HepG2 (cell line): ENCODE data around the gene PALM3. TPM values are rescaled to one million over a fixed set of nuclear protein-coding genes. Genes with fewer than 3 reads are reported as not detected.
A peak's percentile ranks its signal among the peaks of the same experiment; 100 is the strongest.

ENCODE experiments used
- CBX2 ChIP-seq, 2 experiments: fragments of 200-600 bp in 1 of 2; sonication (generic); formaldehyde crosslinking in 1 of 2; IDR thresholded peaks; 2 replicates each; pipeline versions ENCODE4 v1.7.0 to v1.8.1; 2018 to 2022; ENCODE audit warnings: low read depth in 2 of 2, low read length in 1 of 2, mild to moderate bottlenecking in 1 of 2, missing genetic modification reagents in 1 of 2
- CC2D1A ChIP-seq: sonication (generic); formaldehyde crosslinking; IDR thresholded peaks from 2 replicates; pipeline ENCODE4 v1.8.1; 2023; ENCODE audit warnings: mild to moderate bottlenecking, missing genetic modification reagents
- EEA1 ChIP-seq: sonication (generic); formaldehyde crosslinking; IDR thresholded peaks from 2 replicates; pipeline ENCODE4 v1.5.1; 2020; ENCODE audit warnings: mild to moderate bottlenecking, missing genetic modification reagents, borderline replicate concordance
- SIX1 ChIP-seq: sonication (generic); formaldehyde crosslinking; IDR thresholded peaks from 2 replicates; pipeline ENCODE4 v1.4.0; 2020; ENCODE audit warnings: missing genetic modification reagents, borderline replicate concordance
- SNAPC2 ChIP-seq: sonication (generic); formaldehyde crosslinking; IDR thresholded peaks from 2 replicates; pipeline ENCODE4 v1.8.1; 2022; ENCODE audit warnings: mild to moderate bottlenecking, missing genetic modification reagents
- TEAD2 ChIP-seq: sonication (generic); formaldehyde crosslinking; IDR thresholded peaks from 2 replicates; pipeline ENCODE4 v1.9.0; 2021; ENCODE audit warnings: missing genetic modification reagents
- TGIF2 ChIP-seq: IDR thresholded peaks from 2 replicates; pipeline ENCODE4 v1.6.1; 2016; ENCODE audit warnings: control low read depth, missing compliant biosample characterization
- ZBTB3 ChIP-seq: sonication (generic); formaldehyde crosslinking; IDR thresholded peaks from 2 replicates; pipeline ENCODE4 v1.4.0; 2020; ENCODE audit warnings: low read depth, mild to moderate bottlenecking, moderate library complexity, missing genetic modification reagents, borderline replicate concordance
- ZEB1 ChIP-seq: IDR thresholded peaks from 2 replicates; pipeline ENCODE4 v1.6.1; 2012; ENCODE audit warnings: mild to moderate bottlenecking, low read depth, inconsistent platforms; ENCODE audit not compliant: insufficient replicate concordance
- ZFP36L2 ChIP-seq: sonication (generic); formaldehyde crosslinking; IDR thresholded peaks from 2 replicates; pipeline ENCODE4 v1.4.0; 2020; ENCODE audit warnings: missing genetic modification reagents
- ZNF180 ChIP-seq: sonication (generic); formaldehyde crosslinking; IDR thresholded peaks from 2 replicates; pipeline ENCODE4 v1.4.0; 2020; ENCODE audit warnings: low read depth, missing genetic modification reagents, borderline replicate concordance
- ZSCAN31 ChIP-seq: sonication (generic); formaldehyde crosslinking; IDR thresholded peaks from 2 replicates; pipeline ENCODE4 v1.5.0; 2020; ENCODE audit warnings: low read depth, mild to moderate bottlenecking, missing genetic modification reagents
- polyA plus RNA-seq, 8 experiments: library from polyadenylated mRNA; depleted of rRNA in 3 of 8; stranded (reverse) in 7 of 8; unstranded in 1 of 8; fragments of >200 nt; fragmentation: Illumina TruSeq in 4 of 8; extraction: Trizol in 4 of 8; gene quantifications; 2 replicates each; pipeline versions ENCODE4 v1.2.1 to v1.2.3, GENCODE V29; 2011 to 2016; ENCODE audit warnings: low read depth in 4 of 8, missing spikeins in 1 of 8, mixed read lengths in 1 of 8; ENCODE audit not compliant: insufficient read depth in 1 of 8
- total RNA-seq, 5 experiments: library from RNA; depleted of rRNA; stranded (reverse); fragments of >200 nt; fragmentation: Illumina TruSeq; extraction: Trizol; gene quantifications; 2 replicates each; pipeline ENCODE4 v1.2.3, GENCODE V29; 2016; ENCODE audit warnings: low read depth in 1 of 5
- TF ChIP-seq, protein P1 (sequence below): sonication (generic); formaldehyde crosslinking; IDR thresholded peaks from 2 replicates; pipeline ENCODE4 v1.5.0; 2020; ENCODE audit warnings: mild to moderate bottlenecking, missing genetic modification reagents, borderline replicate concordance
- TF ChIP-seq, protein P2 (sequence below): sonication (generic); formaldehyde crosslinking; IDR thresholded peaks from 2 replicates; pipeline ENCODE4 v1.4.0; 2020; ENCODE audit warnings: missing genetic modification reagents
- TF ChIP-seq, protein P3 (sequence below): sonication (generic); formaldehyde crosslinking; IDR thresholded peaks from 2 replicates; pipeline ENCODE4 v1.5.0; 2020; ENCODE audit warnings: missing genetic modification reagents, mild to moderate bottlenecking, borderline replicate concordance

The PALM3 gene
- total and polyA plus RNA-seq, 2 of the 13 experiments (the other 11 are each of a cell fraction or from before 2014, with no cell fraction given), result 0.79 to 2.4 TPM

DNA sequence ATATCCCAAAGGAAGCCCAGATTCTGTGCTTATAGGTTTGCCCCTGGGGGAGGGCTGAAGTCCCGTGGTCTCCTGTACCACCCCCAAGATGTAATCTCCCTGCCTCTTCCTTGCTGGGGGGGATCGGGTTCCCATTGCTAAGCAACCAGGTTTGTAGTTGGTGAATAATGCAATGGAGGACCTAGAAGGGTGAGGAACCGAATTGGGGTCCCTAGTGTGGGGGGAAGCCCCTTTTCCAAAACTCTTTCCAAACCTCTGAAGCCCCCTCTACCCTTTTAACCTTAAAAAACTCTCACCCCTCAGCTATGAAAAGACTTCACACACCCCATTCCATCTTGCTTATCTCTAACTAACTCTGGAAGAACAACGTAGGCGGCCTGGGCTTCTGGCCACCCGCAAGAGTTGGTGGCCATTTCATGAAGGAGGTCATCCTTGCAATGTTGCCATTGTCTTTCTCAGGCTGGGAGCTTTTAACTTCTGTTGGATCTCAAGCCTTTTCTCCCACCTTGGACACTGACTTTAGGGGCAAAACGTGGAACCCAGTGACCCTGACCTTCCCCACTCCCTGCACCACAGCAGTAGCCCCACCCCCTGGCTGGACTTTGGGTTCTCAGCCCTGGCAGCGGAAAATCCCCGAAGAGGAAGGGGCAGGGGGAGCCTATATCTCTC lies 661 bp downstream of the PALM3 start (continued):
- TF ChIP-seq, protein P1, sequence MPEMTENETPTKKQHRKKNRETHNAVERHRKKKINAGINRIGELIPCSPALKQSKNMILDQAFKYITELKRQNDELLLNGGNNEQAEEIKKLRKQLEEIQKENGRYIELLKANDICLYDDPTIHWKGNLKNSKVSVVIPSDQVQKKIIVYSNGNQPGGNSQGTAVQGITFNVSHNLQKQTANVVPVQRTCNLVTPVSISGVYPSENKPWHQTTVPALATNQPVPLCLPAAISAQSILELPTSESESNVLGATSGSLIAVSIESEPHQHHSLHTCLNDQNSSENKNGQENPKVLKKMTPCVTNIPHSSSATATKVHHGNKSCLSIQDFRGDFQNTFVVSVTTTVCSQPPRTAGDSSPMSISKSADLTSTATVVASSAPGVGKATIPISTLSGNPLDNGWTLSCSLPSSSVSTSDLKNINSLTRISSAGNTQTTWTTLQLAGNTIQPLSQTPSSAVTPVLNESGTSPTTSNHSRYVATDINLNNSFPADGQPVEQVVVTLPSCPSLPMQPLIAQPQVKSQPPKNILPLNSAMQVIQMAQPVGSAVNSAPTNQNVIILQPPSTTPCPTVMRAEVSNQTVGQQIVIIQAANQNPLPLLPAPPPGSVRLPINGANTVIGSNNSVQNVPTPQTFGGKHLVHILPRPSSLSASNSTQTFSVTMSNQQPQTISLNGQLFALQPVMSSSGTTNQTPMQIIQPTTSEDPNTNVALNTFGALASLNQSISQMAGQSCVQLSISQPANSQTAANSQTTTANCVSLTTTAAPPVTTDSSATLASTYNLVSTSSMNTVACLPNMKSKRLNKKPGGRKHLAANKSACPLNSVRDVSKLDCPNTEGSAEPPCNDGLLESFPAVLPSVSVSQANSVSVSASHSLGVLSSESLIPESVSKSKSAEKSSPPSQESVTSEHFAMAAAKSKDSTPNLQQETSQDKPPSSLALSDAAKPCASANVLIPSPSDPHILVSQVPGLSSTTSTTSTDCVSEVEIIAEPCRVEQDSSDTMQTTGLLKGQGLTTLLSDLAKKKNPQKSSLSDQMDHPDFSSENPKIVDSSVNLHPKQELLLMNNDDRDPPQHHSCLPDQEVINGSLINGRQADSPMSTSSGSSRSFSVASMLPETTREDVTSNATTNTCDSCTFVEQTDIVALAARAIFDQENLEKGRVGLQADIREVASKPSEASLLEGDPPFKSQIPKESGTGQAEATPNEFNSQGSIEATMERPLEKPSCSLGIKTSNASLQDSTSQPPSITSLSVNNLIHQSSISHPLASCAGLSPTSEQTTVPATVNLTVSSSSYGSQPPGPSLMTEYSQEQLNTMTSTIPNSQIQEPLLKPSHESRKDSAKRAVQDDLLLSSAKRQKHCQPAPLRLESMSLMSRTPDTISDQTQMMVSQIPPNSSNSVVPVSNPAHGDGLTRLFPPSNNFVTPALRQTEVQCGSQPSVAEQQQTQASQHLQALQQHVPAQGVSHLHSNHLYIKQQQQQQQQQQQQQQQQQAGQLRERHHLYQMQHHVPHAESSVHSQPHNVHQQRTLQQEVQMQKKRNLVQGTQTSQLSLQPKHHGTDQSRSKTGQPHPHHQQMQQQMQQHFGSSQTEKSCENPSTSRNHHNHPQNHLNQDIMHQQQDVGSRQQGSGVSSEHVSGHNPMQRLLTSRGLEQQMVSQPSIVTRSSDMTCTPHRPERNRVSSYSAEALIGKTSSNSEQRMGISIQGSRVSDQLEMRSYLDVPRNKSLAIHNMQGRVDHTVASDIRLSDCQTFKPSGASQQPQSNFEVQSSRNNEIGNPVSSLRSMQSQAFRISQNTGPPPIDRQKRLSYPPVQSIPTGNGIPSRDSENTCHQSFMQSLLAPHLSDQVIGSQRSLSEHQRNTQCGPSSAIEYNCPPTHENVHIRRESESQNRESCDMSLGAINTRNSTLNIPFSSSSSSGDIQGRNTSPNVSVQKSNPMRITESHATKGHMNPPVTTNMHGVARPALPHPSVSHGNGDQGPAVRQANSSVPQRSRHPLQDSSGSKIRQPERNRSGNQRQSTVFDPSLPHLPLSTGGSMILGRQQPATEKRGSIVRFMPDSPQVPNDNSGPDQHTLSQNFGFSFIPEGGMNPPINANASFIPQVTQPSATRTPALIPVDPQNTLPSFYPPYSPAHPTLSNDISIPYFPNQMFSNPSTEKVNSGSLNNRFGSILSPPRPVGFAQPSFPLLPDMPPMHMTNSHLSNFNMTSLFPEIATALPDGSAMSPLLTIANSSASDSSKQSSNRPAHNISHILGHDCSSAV (CRISPR knock-in tag), result no peak
- no peak for TF ChIP-seq TGIF2 (CRISPR knock-in tag)
- no peak for TF ChIP-seq SNAPC2 (CRISPR knock-in tag)
- no peak for TF ChIP-seq ZSCAN31 (CRISPR knock-in tag)
- no peak for TF ChIP-seq ZFP36L2 (CRISPR knock-in tag)
- TF ChIP-seq SIX1 (CRISPR knock-in tag), result no peak
- TF ChIP-seq ZBTB3 (CRISPR knock-in tag), result no peak
- TF ChIP-seq CBX2 (IDR thresholded peaks at IDR 0.05; ENCODE audit: low read depth, low read length), result no peak
- TF ChIP-seq CBX2 (CRISPR knock-in tag; IDR thresholded peaks at IDR 0.05; ENCODE audit: low read depth), result no peak
- no peak for TF ChIP-seq CC2D1A (CRISPR knock-in tag)
- TF ChIP-seq, protein P2, sequence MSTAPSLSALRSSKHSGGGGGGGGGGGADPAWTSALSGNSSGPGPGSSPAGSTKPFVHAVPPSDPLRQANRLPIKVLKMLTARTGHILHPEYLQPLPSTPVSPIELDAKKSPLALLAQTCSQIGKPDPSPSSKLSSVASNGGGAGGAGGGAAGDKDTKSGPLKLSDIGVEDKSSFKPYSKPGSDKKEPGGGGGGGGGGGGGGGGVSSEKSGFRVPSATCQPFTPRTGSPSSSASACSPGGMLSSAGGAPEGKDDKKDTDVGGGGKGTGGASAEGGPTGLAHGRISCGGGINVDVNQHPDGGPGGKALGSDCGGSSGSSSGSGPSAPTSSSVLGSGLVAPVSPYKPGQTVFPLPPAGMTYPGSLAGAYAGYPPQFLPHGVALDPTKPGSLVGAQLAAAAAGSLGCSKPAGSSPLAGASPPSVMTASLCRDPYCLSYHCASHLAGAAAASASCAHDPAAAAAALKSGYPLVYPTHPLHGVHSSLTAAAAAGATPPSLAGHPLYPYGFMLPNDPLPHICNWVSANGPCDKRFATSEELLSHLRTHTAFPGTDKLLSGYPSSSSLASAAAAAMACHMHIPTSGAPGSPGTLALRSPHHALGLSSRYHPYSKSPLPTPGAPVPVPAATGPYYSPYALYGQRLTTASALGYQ (CRISPR knock-in tag), result 0 out of 2 replicates have a peak, but pooled peaks have one; percentile 41
- TF ChIP-seq TEAD2 (CRISPR knock-in tag), result no peak
- TF ChIP-seq ZNF180 (CRISPR knock-in tag), result no peak
- TF ChIP-seq, protein P3, sequence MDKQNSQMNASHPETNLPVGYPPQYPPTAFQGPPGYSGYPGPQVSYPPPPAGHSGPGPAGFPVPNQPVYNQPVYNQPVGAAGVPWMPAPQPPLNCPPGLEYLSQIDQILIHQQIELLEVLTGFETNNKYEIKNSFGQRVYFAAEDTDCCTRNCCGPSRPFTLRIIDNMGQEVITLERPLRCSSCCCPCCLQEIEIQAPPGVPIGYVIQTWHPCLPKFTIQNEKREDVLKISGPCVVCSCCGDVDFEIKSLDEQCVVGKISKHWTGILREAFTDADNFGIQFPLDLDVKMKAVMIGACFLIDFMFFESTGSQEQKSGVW (CRISPR knock-in tag), result no peak
- peak; percentile 25 for TF ChIP-seq ZEB1
- no peak for TF ChIP-seq EEA1 (CRISPR knock-in tag)
